ENCODE data around the gene PRKG1. TPM values are rescaled to one million over a fixed set of nuclear protein-coding genes. Genes with fewer than 3 reads are reported as not detected.

PRKG1 gene
- total RNA-seq, 1 donor from 2014 or later, result 4.6 TPM

GRCh38 chr10:52322936-52323335 lies 1248.6 kb downstream of the PRKG1 start:
- no peak for DNase-seq (ENCODE audit: low spot score, unreplicated experiment)
- Mint-ChIP-seq H3K27me3 (peaks cover 2% of the 10 kb centered on the region), H3K4me3 (ENCODE audit: low read depth) (no peak overlapping the region), H3K27ac (no peak overlapping the region), H3K36me3 (ENCODE audit: insufficient read depth) (no peaks in the 10 kb centered on the region), H3K4me1 (ENCODE audit: low read depth) (no peaks in the 10 kb centered on the region), H3K9me3 (ENCODE audit: low read depth) (no peaks in the 10 kb centered on the region)
- TF ChIP-seq CTCF (IDR thresholded peaks at IDR 0.05; ENCODE audit: unreplicated experiment), result no peak

GRCh38 chr10:52326382-52326781 lies 1252.1 kb downstream of the PRKG1 start:
- no peaks in the 10 kb centered on the region for H3K36me3 Mint-ChIP-seq (ENCODE audit: insufficient read depth)
- H3K27ac Mint-ChIP-seq, result no peak overlapping the region
- H3K27me3 Mint-ChIP-seq, result no peaks in the 10 kb centered on the region
- no peak overlapping the region for H3K4me3 Mint-ChIP-seq (ENCODE audit: low read depth)
- TF ChIP-seq CTCF (IDR thresholded peaks at IDR 0.05; ENCODE audit: unreplicated experiment), result no peak
- peaks cover 2% of the 10 kb centered on the region for H3K4me1 Mint-ChIP-seq (ENCODE audit: low read depth)
- no peaks in the 10 kb centered on the region for H3K9me3 Mint-ChIP-seq (ENCODE audit: low read depth)
- no peak for DNase-seq (ENCODE audit: low spot score, unreplicated experiment)

- no peak overlapping the region for H3K27ac Mint-ChIP-seq
- H3K9me3 Mint-ChIP-seq (ENCODE audit: low read depth), result no peaks in the 10 kb centered on the region
- no peaks in the 10 kb centered on the region for H3K36me3 Mint-ChIP-seq (ENCODE audit: insufficient read depth)
- H3K4me1 Mint-ChIP-seq (ENCODE audit: low read depth), result peaks cover 15% of the 10 kb centered on the region
- H3K27me3 Mint-ChIP-seq, result no peaks in the 10 kb centered on the region
- TF ChIP-seq CTCF (IDR thresholded peaks at IDR 0.05; ENCODE audit: unreplicated experiment), result no peak
- DNase-seq (ENCODE audit: low spot score, unreplicated experiment), result no peak
- H3K4me3 Mint-ChIP-seq (ENCODE audit: low read depth), result no peak overlapping the region
Measured at GRCh38 chr10:52331638-52332364, 1257.5 kb downstream of the PRKG1 start.

GRCh38 chr10:52332815-52333214 lies 1258.5 kb downstream of the PRKG1 start:
- TF ChIP-seq CTCF (IDR thresholded peaks at IDR 0.05; ENCODE audit: unreplicated experiment), result no peak
- Mint-ChIP-seq H3K27ac (no peak overlapping the region), H3K4me1 (ENCODE audit: low read depth) (peaks cover 15% of the 10 kb centered on the region), H3K4me3 (ENCODE audit: low read depth) (no peak overlapping the region), H3K36me3 (ENCODE audit: insufficient read depth) (no peaks in the 10 kb centered on the region), H3K9me3 (ENCODE audit: low read depth) (no peaks in the 10 kb centered on the region), H3K27me3 (peaks cover 5% of the 10 kb centered on the region)
- no peak for DNase-seq (ENCODE audit: low spot score, unreplicated experiment)

- no peak overlapping the region for H3K27ac Mint-ChIP-seq
- peaks cover 6% of the 10 kb centered on the region for H3K27me3 Mint-ChIP-seq
- H3K36me3 Mint-ChIP-seq (ENCODE audit: insufficient read depth), result no peaks in the 10 kb centered on the region
Measured at GRCh38 chr10:52334595-52334994, 1260.3 kb downstream of the PRKG1 start.

More at GRCh38 chr10:52334595-52334994, 1260.3 kb downstream of the PRKG1 start:
- Mint-ChIP-seq H3K4me1 (ENCODE audit: low read depth) (peaks cover 13% of the 10 kb centered on the region), H3K9me3 (ENCODE audit: low read depth) (no peaks in the 10 kb centered on the region), H3K4me3 (ENCODE audit: low read depth) (no peak overlapping the region)
- no peak for DNase-seq (ENCODE audit: low spot score, unreplicated experiment)
- no peak for TF ChIP-seq CTCF (IDR thresholded peaks at IDR 0.05; ENCODE audit: unreplicated experiment)

Measured in progenitor cell of endocrine pancreas (in vitro differentiated cells).